Endothelial cell of umbilical vein (primary cell): ENCODE results near the gene GPR151. TPM values are rescaled to one million over a fixed set of nuclear protein-coding genes. Genes with fewer than 3 reads are reported as not detected.

Source experiments
- BruUV-seq: library from RNA; stranded (reverse); fragments of 400-500 nt; replicated peaks from 2 replicates; lab custom pipeline; 2021; lab: Mats Ljungman, UMichigan
- CTCF ChIA-PET: fragments of 300-600, 350-600 bp; sonication (Branson Sonifier 250); formaldehyde crosslinking; loops from one replicate; lab custom pipeline; 2021; ENCODE audit warnings: antibody characterized with exemption, inconsistent platforms; lab: Charles Lee
- POLR2A ChIA-PET: fragments of 300-600, 350-600 bp; sonication (Branson Sonifier 250); formaldehyde crosslinking; loops from one replicate; lab custom pipeline; 2021; ENCODE audit warnings: antibody characterized with exemption, inconsistent platforms; lab: Charles Lee
- DNase-seq: peaks from one replicate; pipeline ENCODE4 v3.0.0-alpha.2; 2011; ENCODE audit warnings: low read depth, low spot score
- FAIRE-seq: peaks from 2 replicates; lab custom pipeline; 2011; peaks lifted over from hg19 to GRCh38; lab: Jason Lieb, UNC
- H2AFZ ChIP-seq: 2 replicates; pipeline ENCODE4 v1.6.0; 2012; ENCODE audit warnings: low read depth, low read length, control low read depth, inconsistent platforms
- H3K27ac ChIP-seq: 2 replicates; pipeline ENCODE4 v1.5.1; 2011; ENCODE audit warnings: low read depth, mild to moderate bottlenecking, control low read depth, low read length, moderate library complexity; ENCODE audit not compliant: insufficient read depth
- H3K27me3 ChIP-seq, 2 experiments: 2 replicates each; pipeline versions ENCODE4 v1.6.0 to v1.6.1; 2011; ENCODE audit warnings: low read length in 2 of 2, mixed read lengths in 1 of 2; ENCODE audit not compliant: control insufficient read depth in 2 of 2, insufficient read depth in 2 of 2
- H3K36me3 ChIP-seq, 2 experiments: 2 replicates in 1 of 2; 3 replicates in 1 of 2; pipeline ENCODE4 v1.5.1; 2011; ENCODE audit warnings: low read length in 2 of 2, mild to moderate bottlenecking in 1 of 2, moderate library complexity in 1 of 2; ENCODE audit not compliant: control insufficient read depth in 2 of 2, insufficient read depth in 2 of 2; ENCODE audit errors: extremely low read depth in 1 of 2
- H3K4me1 ChIP-seq: 3 replicates; pipeline ENCODE4 v1.5.1; 2011; ENCODE audit warnings: mild to moderate bottlenecking, low read length; ENCODE audit not compliant: control insufficient read depth, insufficient read depth; ENCODE audit errors: extremely low read depth
- H3K4me2 ChIP-seq: 2 replicates; pipeline ENCODE4 v1.6.1; 2011; ENCODE audit warnings: low read length, control low read depth, mixed read lengths; ENCODE audit not compliant: insufficient read depth
- H3K4me3 ChIP-seq, 3 experiments: fragments of 200-600 bp in 1 of 3; sonication (generic), shearing (Covaris generic) in 1 of 3; replicated peaks in 1 of 3; 2 replicates each; pipeline ENCODE4 v1.5.1; 2011 to 2016; ENCODE audit warnings: control low read depth in 3 of 3, low read length in 3 of 3, mild to moderate bottlenecking in 2 of 3, inconsistent platforms in 1 of 3, low read depth in 1 of 3, moderate library complexity in 1 of 3; ENCODE audit not compliant: insufficient read depth in 1 of 3
- H3K79me2 ChIP-seq: 2 replicates; pipeline ENCODE4 v1.6.0; 2012; ENCODE audit warnings: low read length, inconsistent platforms; ENCODE audit not compliant: control insufficient read depth, insufficient read depth
- H3K9ac ChIP-seq: replicated peaks from 2 replicates; pipeline ENCODE3; 2011; ENCODE audit warnings: low read length, control low read depth; ENCODE audit not compliant: insufficient read depth; ENCODE audit errors: extremely low read depth
- H3K9me1 ChIP-seq: replicated peaks from 3 replicates; pipeline ENCODE4 v1.6.0; 2011; ENCODE audit warnings: mild to moderate bottlenecking, low read length; ENCODE audit not compliant: control insufficient read depth, insufficient read depth; ENCODE audit errors: extremely low read depth
- H3K9me3 ChIP-seq: replicated peaks from 2 replicates; pipeline ENCODE4 v1.5.1; 2012; ENCODE audit warnings: low read length, inconsistent platforms; ENCODE audit not compliant: control insufficient read depth, insufficient read depth
- H4K20me1 ChIP-seq: replicated peaks from 2 replicates; pipeline ENCODE3; 2011; ENCODE audit warnings: mild to moderate bottlenecking, low read length; ENCODE audit not compliant: control insufficient read depth, insufficient read depth; ENCODE audit errors: extremely low read depth
- JUN ChIP-seq: IDR thresholded peaks from 2 replicates; pipeline ENCODE4 v1.6.1; 2011; ENCODE audit warnings: borderline replicate concordance, low read depth; ENCODE audit not compliant: insufficient read length, insufficient read depth
- MYC ChIP-seq: IDR thresholded peaks from one replicate; pipeline ENCODE4 v1.6.1; 2011; ENCODE audit warnings: mild to moderate bottlenecking, low read depth, low read length
- POLR2AphosphoS5 ChIP-seq: IDR thresholded peaks from 2 replicates; pipeline ENCODE4 v1.6.1; 2012; ENCODE audit warnings: low read depth, mild to moderate bottlenecking, control low read depth, low read length, moderate library complexity; ENCODE audit not compliant: insufficient read depth
- dilution Hi-C: fragments of 300-500 bp; cut with MboI; formaldehyde crosslinking; loops from one replicate; pipeline ENCODE4 v1.15.0; 2019; ENCODE audit warnings: low sequenced_read_pairs; ENCODE audit not compliant: extremely low pct_ligation_motif_present
- intact Hi-C: fragments of 100-400 bp; cut with micrococcal nuclease; formaldehyde crosslinking; loops from one replicate; pipeline ENCODE4 v1.10.0; 2022
- polyA plus RNA-seq, 4 experiments: library from polyadenylated mRNA; depleted of rRNA in 3 of 4; stranded (reverse) in 3 of 4; unstranded in 1 of 4; fragments of >200 nt; gene quantifications; 2 replicates each; pipeline versions ENCODE4 v1.2.1 to v1.2.3, GENCODE V29; 2011 to 2012; ENCODE audit warnings: missing spikeins in 1 of 4
- total RNA-seq: library from RNA; stranded (reverse); gene quantifications from 2 replicates; pipeline ENCODE4 v1.2.3, GENCODE V29; 2021
- TF ChIP-seq, protein P1 (sequence below), 2 donors: IDR thresholded peaks; 1 replicate in 1 of 2; 2 replicates in 1 of 2; pipeline ENCODE4 v1.5.1; 2011; ENCODE audit warnings: low read length in 2 of 2, mild to moderate bottlenecking in 2 of 2, moderate library complexity in 2 of 2, control low read depth in 1 of 2, inconsistent platforms in 1 of 2, low read depth in 1 of 2; ENCODE audit not compliant: insufficient read depth in 1 of 2; ENCODE audit errors: extremely low read depth in 1 of 2
- TF ChIP-seq, protein P2 (sequence below): IDR thresholded peaks from 2 replicates; pipeline ENCODE4 v1.6.1; 2011; ENCODE audit not compliant: insufficient read depth, insufficient read length

GPR151 gene
- total and polyA plus RNA-seq, 2 donors (not counting 3 experiments of a cell fraction or from before 2014, with no cell fraction given): 0.06 TPM; not detected in 1

DNA sequence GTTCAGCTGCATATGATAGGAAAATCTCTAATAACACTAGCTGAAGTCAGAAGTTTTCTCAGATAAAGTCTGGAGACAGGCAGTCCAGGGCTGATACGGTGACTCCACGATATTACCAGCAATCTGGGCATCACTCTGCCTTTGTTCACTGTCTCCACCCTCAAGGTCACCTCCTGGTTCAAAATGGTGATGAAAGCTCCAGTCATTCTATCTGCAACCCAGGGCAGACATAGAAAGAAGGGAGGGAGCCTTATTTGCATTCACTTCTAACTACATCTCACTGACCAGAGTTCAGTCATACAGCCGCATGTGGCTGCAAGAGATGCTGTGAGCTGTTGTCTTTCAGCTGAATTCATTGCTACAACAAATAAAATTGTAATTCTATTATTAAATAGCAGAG lies 22.4 kb upstream of the GPR151 start:
- no peaks in the 10 kb centered on the region for H4K20me1 ChIP-seq
- H3K4me1 ChIP-seq: no peaks in the 10 kb centered on the region
- intact Hi-C loops (no loop called here), dilution Hi-C loops (no loop called here)
- no peak overlapping the region for H3K9ac ChIP-seq
- no peaks in the 10 kb centered on the region for H3K36me3 ChIP-seq
- H3K27ac ChIP-seq: no peak overlapping the region
- H3K9me3 ChIP-seq: no peaks in the 10 kb centered on the region
- no peak overlapping the region for H2AFZ ChIP-seq
- no peak for DNase-seq
- no TSS peak for BruUV-seq
- no peak overlapping the region for H3K4me2 ChIP-seq
- H3K27me3 ChIP-seq: peaks cover 0 to 2% of the 10 kb centered on the region in 2 experiments
- no peak overlapping the region for H3K4me3 ChIP-seq
- TF ChIP-seq POLR2AphosphoS5 (no peak), MYC (no peak)
- TF ChIP-seq, protein P1, sequence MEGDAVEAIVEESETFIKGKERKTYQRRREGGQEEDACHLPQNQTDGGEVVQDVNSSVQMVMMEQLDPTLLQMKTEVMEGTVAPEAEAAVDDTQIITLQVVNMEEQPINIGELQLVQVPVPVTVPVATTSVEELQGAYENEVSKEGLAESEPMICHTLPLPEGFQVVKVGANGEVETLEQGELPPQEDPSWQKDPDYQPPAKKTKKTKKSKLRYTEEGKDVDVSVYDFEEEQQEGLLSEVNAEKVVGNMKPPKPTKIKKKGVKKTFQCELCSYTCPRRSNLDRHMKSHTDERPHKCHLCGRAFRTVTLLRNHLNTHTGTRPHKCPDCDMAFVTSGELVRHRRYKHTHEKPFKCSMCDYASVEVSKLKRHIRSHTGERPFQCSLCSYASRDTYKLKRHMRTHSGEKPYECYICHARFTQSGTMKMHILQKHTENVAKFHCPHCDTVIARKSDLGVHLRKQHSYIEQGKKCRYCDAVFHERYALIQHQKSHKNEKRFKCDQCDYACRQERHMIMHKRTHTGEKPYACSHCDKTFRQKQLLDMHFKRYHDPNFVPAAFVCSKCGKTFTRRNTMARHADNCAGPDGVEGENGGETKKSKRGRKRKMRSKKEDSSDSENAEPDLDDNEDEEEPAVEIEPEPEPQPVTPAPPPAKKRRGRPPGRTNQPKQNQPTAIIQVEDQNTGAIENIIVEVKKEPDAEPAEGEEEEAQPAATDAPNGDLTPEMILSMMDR (IDR thresholded peaks at IDR 0.05; ENCODE audit: extremely low read depth in 1 of 2, insufficient read depth in 1 of 2, low read depth in 1 of 2, low read length in 2 of 2): no peak
- TF ChIP-seq, protein P2, sequence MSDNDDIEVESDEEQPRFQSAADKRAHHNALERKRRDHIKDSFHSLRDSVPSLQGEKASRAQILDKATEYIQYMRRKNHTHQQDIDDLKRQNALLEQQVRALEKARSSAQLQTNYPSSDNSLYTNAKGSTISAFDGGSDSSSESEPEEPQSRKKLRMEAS: no peak
- H3K9me1 ChIP-seq: no peaks in the 10 kb centered on the region
- ChIA-PET CTCF (interaction anchor here (0.8 to 8.8 kb wide), 3 partner anchors 12 to 649 kb away, joined by 3 to 227 read pairs (median 216); no protein-coding TSS in a partner anchor), POLR2A (no interaction called here)
- no peaks in the 10 kb centered on the region for H3K79me2 ChIP-seq
- FAIRE-seq: no peak

DNA sequence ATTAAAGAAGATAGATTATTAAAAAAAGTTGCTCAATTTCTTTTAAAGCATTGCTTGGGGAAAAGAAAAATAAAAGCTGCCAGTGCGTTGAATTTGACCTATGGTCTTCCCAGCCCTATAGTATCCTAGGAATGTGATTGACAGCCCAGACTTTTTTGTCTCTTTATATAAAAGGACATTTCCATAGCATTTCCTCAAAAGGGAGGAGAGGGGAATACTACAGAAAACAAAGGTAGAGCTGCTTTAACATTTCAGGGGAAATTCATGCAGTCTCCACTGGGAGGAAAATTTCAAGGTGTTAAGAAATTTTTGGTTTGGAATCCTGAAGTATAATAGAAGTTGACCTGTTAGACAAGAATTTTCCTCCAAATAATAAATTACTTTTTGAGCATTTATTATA lies 17.9 kb upstream of the GPR151 start:
- CTCF ChIA-PET: interaction anchor here (0.5 to 6.9 kb wide), 22 partner anchors 8 to 1043 kb away, joined by 3 to 198 read pairs (median 4); no protein-coding TSS in a partner anchor
- BruUV-seq: no TSS peak
- H2AFZ ChIP-seq: no peak overlapping the region
- H3K4me2 ChIP-seq: no peak overlapping the region
- no peak overlapping the region for H3K4me3 ChIP-seq
- H3K27me3 ChIP-seq: peaks cover 0 to 2% of the 10 kb centered on the region in 2 experiments
- no peak for TF ChIP-seq JUN
- H3K36me3 ChIP-seq: no peaks in the 10 kb centered on the region
- H4K20me1 ChIP-seq: no peaks in the 10 kb centered on the region
- POLR2A ChIA-PET: no interaction called here
- no peaks in the 10 kb centered on the region for H3K4me1 ChIP-seq
- H3K9me1 ChIP-seq: no peaks in the 10 kb centered on the region
- DNase-seq (no peak), FAIRE-seq (no peak)
- no peaks in the 10 kb centered on the region for H3K79me2 ChIP-seq
- intact Hi-C loops: loop anchor here (1.0 to 5.0 kb wide), 3 partner anchors 242 to 654 kb away; no protein-coding TSS in a partner anchor
- no peak overlapping the region for H3K9ac ChIP-seq
- H3K27ac ChIP-seq: no peak overlapping the region
- H3K9me3 ChIP-seq: no peaks in the 10 kb centered on the region
- dilution Hi-C loops: no loop called here
